Epithelial cell of esophagus (primary cell): ENCODE data around the gene TNIK.

Experiments used
- DNase-seq: peaks from one replicate; pipeline ENCODE4 v3.0.0; 2010; ENCODE audit warnings: low read depth
- H3K4me3 ChIP-seq: 2 replicates; pipeline ENCODE4 v1.5.1; 2011; ENCODE audit warnings: mild to moderate bottlenecking, low read length, control low read depth
- CTCF ChIP-seq: IDR thresholded peaks from 2 replicates; pipeline ENCODE4 v1.5.1; 2011; ENCODE audit warnings: low read depth, mild to moderate bottlenecking, low read length, control low read depth, inconsistent platforms; ENCODE audit not compliant: insufficient read depth; ENCODE audit errors: missing control alignments

Gene TNIK

DNA sequence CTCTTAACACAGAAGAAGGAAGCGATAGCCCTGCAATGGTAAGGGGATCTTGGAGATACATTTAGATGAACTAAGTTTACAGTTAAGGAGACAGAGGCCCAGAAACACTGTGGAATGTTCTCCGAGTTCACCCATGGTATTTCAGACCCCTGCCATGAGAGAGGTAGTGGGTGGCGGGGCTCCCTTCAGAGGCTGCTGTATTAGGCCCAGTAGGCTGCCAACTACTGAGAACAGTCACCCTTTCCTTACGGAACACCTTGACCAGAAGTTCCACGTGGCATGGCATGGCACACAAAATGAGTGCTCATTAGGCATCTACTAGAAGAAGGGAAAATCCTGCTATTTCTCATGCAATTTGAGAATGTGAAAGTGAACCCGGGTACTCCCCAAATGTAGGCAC, 195.4 kb downstream of the TNIK start:
- no peak overlapping the region for H3K4me3 ChIP-seq
- no peak for TF ChIP-seq CTCF
- no peak for DNase-seq

GRCh38 chr3:171262431-171262830, 197.8 kb downstream of the TNIK start:
- H3K4me3 ChIP-seq: no peak overlapping the region
- TF ChIP-seq CTCF: no peak
- no peak for DNase-seq

GRCh38 chr3:171261487-171261886, 198.7 kb downstream of the TNIK start:
- DNase-seq: peak; percentile 67

GRCh38 chr3:171260899-171261298, 199.3 kb downstream of the TNIK start:
- no peak for DNase-seq
- no peak for TF ChIP-seq CTCF
- no peak overlapping the region for H3K4me3 ChIP-seq

More at GRCh38 chr3:171261487-171261886, 198.7 kb downstream of the TNIK start:
- H3K4me3 ChIP-seq: no peak overlapping the region
- no peak for TF ChIP-seq CTCF

DNA sequence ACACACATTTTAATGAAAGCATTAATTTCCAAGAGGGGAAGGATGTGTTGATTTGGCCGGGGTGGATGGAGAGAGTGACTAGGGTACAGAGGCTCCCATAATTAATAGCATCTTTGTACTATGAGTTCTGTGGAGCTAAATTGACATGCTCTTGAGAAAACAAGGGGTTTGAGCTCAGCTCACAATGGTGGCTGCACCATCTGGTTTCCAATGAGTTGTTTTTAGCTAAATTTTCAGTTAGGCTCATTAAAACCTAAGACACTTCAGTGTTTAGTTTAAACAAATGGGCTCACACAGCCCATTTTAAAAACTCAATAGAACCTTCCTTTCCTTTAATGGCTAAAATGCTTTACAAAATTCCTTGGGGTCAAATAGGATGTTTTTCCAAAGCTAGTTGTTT, 199.7 kb downstream of the TNIK start:
- H3K4me3 ChIP-seq: no peak overlapping the region
- no peak for TF ChIP-seq CTCF
- no peak for DNase-seq

- no peak for TF ChIP-seq CTCF
- no peak for DNase-seq
- H3K4me3 ChIP-seq: no peak overlapping the region
Measured at GRCh38 chr3:171258316-171258715, 201.9 kb downstream of the TNIK start.
